ENCODE results near the gene DPP7. TPM values are rescaled to one million over a fixed set of nuclear protein-coding genes. Genes with fewer than 3 reads are reported as not detected.

DPP7 gene
- total and polyA plus RNA-seq, 2 experiments from 2014 or later = 19.7 to 26.8 TPM

DNA sequence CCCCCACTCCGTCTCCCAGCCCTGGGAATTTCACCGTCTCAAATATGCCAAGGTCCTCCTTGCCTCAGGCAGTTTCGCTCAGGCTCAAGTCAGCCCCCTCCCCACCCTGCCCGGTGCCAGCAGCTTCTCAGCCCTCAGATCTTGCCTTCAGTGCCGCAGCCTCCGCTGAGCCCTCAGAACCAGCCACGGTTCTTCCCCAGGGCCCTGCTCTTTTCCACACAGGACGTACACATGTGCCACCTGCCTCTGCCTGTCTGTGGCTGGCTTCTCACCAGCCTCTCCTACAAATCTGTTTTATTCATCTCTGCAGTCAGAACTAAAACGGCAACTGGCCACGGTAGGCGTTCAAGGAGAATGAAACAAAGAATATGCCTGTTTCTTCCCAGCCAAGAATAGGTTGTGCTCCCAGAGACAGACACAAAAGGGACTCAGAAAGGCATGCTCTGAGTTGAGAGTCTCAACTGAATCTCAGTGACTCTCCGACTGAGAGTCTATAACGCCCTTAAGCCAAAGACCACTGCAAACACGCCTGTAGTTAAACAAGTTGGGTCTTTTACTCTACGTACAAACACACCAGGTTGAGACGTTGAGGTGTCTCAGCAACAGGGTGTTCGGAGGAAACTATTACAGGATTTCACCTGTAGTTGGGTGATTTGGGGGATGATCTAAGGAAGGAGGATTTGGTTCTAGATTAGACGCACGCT, 13.8 kb upstream of the DPP7 start:
- no peaks in the 10 kb centered on the region; the same call in 2 of the 3 replicates for H3K9me3 Mint-ChIP-seq

More for the DNA sequence above, 13.8 kb upstream of the DPP7 start:
- Mint-ChIP-seq H3K4me3 (peak overlapping the region; percentile 89), H3K4me1 (peaks cover 15% of the 10 kb centered on the region), H3K27ac (no peak overlapping the region), H3K36me3 (ENCODE audit: low read depth) (no peaks in the 10 kb centered on the region; the same call in 2 of the 3 replicates), H3K27me3 (ENCODE audit: insufficient read depth, low read depth, poor library complexity) (peaks cover 8% of the 10 kb centered on the region)
- no peak for DNase-seq (ENCODE audit: low spot score)
- peaks cover 21% of the 10 kb centered on the region for H3K27me3 ChIP-seq (ENCODE audit: insufficient read depth)
- TF ChIP-seq, protein P1, sequence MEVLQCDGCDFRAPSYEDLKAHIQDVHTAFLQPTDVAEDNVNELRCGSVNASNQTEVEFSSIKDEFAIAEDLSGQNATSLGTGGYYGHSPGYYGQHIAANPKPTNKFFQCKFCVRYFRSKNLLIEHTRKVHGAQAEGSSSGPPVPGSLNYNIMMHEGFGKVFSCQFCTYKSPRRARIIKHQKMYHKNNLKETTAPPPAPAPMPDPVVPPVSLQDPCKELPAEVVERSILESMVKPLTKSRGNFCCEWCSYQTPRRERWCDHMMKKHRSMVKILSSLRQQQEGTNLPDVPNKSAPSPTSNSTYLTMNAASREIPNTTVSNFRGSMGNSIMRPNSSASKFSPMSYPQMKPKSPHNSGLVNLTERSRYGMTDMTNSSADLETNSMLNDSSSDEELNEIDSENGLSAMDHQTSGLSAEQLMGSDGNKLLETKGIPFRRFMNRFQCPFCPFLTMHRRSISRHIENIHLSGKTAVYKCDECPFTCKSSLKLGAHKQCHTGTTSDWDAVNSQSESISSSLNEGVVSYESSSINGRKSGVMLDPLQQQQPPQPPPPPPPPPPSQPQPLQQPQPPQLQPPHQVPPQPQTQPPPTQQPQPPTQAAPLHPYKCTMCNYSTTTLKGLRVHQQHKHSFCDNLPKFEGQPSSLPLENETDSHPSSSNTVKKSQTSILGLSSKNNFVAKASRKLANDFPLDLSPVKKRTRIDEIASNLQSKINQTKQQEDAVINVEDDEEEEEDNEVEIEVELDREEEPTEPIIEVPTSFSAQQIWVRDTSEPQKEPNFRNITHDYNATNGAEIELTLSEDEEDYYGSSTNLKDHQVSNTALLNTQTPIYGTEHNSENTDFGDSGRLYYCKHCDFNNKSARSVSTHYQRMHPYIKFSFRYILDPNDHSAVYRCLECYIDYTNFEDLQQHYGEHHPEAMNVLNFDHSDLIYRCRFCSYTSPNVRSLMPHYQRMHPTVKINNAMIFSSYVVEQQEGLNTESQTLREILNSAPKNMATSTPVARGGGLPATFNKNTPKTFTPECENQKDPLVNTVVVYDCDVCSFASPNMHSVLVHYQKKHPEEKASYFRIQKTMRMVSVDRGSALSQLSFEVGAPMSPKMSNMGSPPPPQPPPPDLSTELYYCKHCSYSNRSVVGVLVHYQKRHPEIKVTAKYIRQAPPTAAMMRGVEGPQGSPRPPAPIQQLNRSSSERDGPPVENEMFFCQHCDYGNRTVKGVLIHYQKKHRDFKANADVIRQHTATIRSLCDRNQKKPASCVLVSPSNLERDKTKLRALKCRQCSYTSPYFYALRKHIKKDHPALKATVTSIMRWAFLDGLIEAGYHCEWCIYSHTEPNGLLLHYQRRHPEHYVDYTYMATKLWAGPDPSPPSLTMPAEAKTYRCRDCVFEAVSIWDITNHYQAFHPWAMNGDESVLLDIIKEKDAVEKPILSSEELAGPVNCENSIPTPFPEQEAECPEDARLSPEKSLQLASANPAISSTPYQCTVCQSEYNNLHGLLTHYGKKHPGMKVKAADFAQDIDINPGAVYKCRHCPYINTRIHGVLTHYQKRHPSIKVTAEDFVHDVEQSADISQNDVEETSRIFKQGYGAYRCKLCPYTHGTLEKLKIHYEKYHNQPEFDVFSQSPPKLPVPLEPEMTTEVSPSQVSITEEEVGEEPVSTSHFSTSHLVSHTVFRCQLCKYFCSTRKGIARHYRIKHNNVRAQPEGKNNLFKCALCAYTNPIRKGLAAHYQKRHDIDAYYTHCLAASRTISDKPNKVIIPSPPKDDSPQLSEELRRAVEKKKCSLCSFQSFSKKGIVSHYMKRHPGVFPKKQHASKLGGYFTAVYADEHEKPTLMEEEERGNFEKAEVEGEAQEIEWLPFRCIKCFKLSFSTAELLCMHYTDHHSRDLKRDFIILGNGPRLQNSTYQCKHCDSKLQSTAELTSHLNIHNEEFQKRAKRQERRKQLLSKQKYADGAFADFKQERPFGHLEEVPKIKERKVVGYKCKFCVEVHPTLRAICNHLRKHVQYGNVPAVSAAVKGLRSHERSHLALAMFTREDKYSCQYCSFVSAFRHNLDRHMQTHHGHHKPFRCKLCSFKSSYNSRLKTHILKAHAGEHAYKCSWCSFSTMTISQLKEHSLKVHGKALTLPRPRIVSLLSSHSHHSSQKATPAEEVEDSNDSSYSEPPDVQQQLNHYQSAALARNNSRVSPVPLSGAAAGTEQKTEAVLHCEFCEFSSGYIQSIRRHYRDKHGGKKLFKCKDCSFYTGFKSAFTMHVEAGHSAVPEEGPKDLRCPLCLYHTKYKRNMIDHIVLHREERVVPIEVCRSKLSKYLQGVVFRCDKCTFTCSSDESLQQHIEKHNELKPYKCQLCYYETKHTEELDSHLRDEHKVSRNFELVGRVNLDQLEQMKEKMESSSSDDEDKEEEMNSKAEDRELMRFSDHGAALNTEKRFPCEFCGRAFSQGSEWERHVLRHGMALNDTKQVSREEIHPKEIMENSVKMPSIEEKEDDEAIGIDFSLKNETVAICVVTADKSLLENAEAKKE (CRISPR knock-in tag; IDR thresholded peaks at IDR 0.05) = no peak
- no peak for TF ChIP-seq EZH2phosphoT487 (IDR thresholded peaks at IDR 0.05; ENCODE audit: unreplicated experiment)
- TF ChIP-seq ZNF114 (CRISPR knock-in tag; IDR thresholded peaks at IDR 0.05) = no peak
- TF ChIP-seq POLR2AphosphoS5 (IDR thresholded peaks at IDR 0.05; ENCODE audit: low read depth) = no peak
- TF ChIP-seq, protein P2, sequence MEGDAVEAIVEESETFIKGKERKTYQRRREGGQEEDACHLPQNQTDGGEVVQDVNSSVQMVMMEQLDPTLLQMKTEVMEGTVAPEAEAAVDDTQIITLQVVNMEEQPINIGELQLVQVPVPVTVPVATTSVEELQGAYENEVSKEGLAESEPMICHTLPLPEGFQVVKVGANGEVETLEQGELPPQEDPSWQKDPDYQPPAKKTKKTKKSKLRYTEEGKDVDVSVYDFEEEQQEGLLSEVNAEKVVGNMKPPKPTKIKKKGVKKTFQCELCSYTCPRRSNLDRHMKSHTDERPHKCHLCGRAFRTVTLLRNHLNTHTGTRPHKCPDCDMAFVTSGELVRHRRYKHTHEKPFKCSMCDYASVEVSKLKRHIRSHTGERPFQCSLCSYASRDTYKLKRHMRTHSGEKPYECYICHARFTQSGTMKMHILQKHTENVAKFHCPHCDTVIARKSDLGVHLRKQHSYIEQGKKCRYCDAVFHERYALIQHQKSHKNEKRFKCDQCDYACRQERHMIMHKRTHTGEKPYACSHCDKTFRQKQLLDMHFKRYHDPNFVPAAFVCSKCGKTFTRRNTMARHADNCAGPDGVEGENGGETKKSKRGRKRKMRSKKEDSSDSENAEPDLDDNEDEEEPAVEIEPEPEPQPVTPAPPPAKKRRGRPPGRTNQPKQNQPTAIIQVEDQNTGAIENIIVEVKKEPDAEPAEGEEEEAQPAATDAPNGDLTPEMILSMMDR (conservative IDR thresholded peaks at IDR 0.05; ENCODE audit: low read depth in 2 of 2) = no peak
- no peak for TF ChIP-seq JUNB (IDR thresholded peaks at IDR 0.05; ENCODE audit: unreplicated experiment)
- no peak for TF ChIP-seq STAT1 (IDR thresholded peaks at IDR 0.05; ENCODE audit: unreplicated experiment)
- TF ChIP-seq, protein P3, sequence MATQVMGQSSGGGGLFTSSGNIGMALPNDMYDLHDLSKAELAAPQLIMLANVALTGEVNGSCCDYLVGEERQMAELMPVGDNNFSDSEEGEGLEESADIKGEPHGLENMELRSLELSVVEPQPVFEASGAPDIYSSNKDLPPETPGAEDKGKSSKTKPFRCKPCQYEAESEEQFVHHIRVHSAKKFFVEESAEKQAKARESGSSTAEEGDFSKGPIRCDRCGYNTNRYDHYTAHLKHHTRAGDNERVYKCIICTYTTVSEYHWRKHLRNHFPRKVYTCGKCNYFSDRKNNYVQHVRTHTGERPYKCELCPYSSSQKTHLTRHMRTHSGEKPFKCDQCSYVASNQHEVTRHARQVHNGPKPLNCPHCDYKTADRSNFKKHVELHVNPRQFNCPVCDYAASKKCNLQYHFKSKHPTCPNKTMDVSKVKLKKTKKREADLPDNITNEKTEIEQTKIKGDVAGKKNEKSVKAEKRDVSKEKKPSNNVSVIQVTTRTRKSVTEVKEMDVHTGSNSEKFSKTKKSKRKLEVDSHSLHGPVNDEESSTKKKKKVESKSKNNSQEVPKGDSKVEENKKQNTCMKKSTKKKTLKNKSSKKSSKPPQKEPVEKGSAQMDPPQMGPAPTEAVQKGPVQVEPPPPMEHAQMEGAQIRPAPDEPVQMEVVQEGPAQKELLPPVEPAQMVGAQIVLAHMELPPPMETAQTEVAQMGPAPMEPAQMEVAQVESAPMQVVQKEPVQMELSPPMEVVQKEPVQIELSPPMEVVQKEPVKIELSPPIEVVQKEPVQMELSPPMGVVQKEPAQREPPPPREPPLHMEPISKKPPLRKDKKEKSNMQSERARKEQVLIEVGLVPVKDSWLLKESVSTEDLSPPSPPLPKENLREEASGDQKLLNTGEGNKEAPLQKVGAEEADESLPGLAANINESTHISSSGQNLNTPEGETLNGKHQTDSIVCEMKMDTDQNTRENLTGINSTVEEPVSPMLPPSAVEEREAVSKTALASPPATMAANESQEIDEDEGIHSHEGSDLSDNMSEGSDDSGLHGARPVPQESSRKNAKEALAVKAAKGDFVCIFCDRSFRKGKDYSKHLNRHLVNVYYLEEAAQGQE (IDR thresholded peaks at IDR 0.05; ENCODE audit: unreplicated experiment) = no peak
- TF ChIP-seq, protein P4, sequence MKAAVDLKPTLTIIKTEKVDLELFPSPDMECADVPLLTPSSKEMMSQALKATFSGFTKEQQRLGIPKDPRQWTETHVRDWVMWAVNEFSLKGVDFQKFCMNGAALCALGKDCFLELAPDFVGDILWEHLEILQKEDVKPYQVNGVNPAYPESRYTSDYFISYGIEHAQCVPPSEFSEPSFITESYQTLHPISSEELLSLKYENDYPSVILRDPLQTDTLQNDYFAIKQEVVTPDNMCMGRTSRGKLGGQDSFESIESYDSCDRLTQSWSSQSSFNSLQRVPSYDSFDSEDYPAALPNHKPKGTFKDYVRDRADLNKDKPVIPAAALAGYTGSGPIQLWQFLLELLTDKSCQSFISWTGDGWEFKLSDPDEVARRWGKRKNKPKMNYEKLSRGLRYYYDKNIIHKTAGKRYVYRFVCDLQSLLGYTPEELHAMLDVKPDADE (IDR thresholded peaks at IDR 0.05) = no peak
- no peak for TF ChIP-seq NANOG (IDR thresholded peaks at IDR 0.05; ENCODE audit: borderline replicate concordance)
- TF ChIP-seq ZNF331 (CRISPR knock-in tag; IDR thresholded peaks at IDR 0.05; ENCODE audit: low read depth) = no peak
- no peak for TF ChIP-seq EZH2 (IDR thresholded peaks at IDR 0.05; ENCODE audit: low read depth, unreplicated experiment)
- TF ChIP-seq CREB1 (CRISPR knock-in tag; IDR thresholded peaks at IDR 0.05; ENCODE audit: low read depth) = no peak
- H2AFZ ChIP-seq = no peak overlapping the region
- no peak for ATAC-seq
- no peaks in the 10 kb centered on the region; the same call in 1 of the 2 replicates for H4K20me1 ChIP-seq (replicated peaks; ENCODE audit: insufficient read depth)
- H3K4me1 ChIP-seq (ENCODE audit: insufficient read depth) = peaks cover 10% of the 10 kb centered on the region; the same call in 1 of the 2 replicates
- 0 out of 2 replicates have a peak, but pooled peaks cover 8% of the 10 kb centered on the region for H3K79me2 ChIP-seq (replicated peaks; ENCODE audit: insufficient read depth)
- no peak overlapping the region for H3K27ac ChIP-seq (ENCODE audit: low read depth)
- H3K4me3 ChIP-seq = peak overlapping the region; percentile 82
- H3K36me3 ChIP-seq (ENCODE audit: insufficient read depth) = no peaks in the 10 kb centered on the region
- H3K9me2 ChIP-seq (ENCODE audit: insufficient read depth) = no peaks in the 10 kb centered on the region
- H3K4me2 ChIP-seq = peak overlapping the region; percentile 95
- H3F3A ChIP-seq (replicated peaks; ENCODE audit: low read depth) = peaks cover 8% of the 10 kb centered on the region
